Endodermal cell (in vitro differentiated cells): ENCODE results near the gene CSNK1G2. TPM values are rescaled to one million over a fixed set of nuclear protein-coding genes. Genes with fewer than 3 reads are reported as not detected.
A peak's percentile ranks its signal among the peaks of the same experiment; 100 is the strongest.

ENCODE experiments used
- DNase-seq: peaks from one replicate; pipeline ENCODE4 v3.0.0-alpha.2; 2017
- H3K27ac ChIP-seq: 2 replicates; pipeline ENCODE4 v1.5.1; 2013; ENCODE audit warnings: mild to moderate bottlenecking, low read depth, low read length, moderate library complexity
- H3K27me3 ChIP-seq: 2 replicates; pipeline ENCODE4 v1.6.1; 2013; ENCODE audit warnings: mild to moderate bottlenecking, low read length, moderate library complexity; ENCODE audit not compliant: insufficient read depth, control insufficient read depth, poor library complexity, severe bottlenecking
- H3K36me3 ChIP-seq: 2 replicates; pipeline ENCODE4 v1.7.0; 2013; ENCODE audit warnings: mild to moderate bottlenecking, low read length, moderate library complexity; ENCODE audit not compliant: control insufficient read depth, insufficient read depth
- H3K4me1 ChIP-seq: one replicate; pipeline ENCODE4 v1.7.0; 2013; ENCODE audit warnings: low read length; ENCODE audit not compliant: control insufficient read depth, insufficient read depth
- H3K4me3 ChIP-seq: 2 replicates; pipeline ENCODE4 v1.5.1; 2013; ENCODE audit warnings: mild to moderate bottlenecking, low read length, moderate library complexity
- H3K9ac ChIP-seq: 2 replicates; pipeline ENCODE4 v1.6.1; 2013; ENCODE audit warnings: mild to moderate bottlenecking, low read length, moderate library complexity; ENCODE audit not compliant: poor library complexity, severe bottlenecking; ENCODE audit errors: extremely low read depth
- H3K9me3 ChIP-seq: 2 replicates; pipeline ENCODE4 v1.6.1; 2013; ENCODE audit warnings: mild to moderate bottlenecking, low read length, moderate library complexity; ENCODE audit not compliant: control insufficient read depth
- H3K27ac Mint-ChIP-seq: 2 replicates; pipeline ENCODE4 v1.8.0; 2020; ENCODE audit warnings: mixed read lengths
- H3K27me3 Mint-ChIP-seq: 2 replicates; pipeline ENCODE4 v1.8.0; 2021; ENCODE audit warnings: mild to moderate bottlenecking, mixed read lengths; ENCODE audit not compliant: insufficient read depth
- H3K36me3 Mint-ChIP-seq: 2 replicates; pipeline ENCODE4 v1.8.0; 2020; ENCODE audit warnings: low read depth, mixed read lengths
- H3K4me1 Mint-ChIP-seq: 2 replicates; pipeline ENCODE4 v1.8.0; 2020; ENCODE audit warnings: mixed read lengths
- H3K4me3 Mint-ChIP-seq: 2 replicates; pipeline ENCODE4 v1.8.0; 2020; ENCODE audit warnings: mild to moderate bottlenecking, moderate library complexity, mixed read lengths
- H3K9me3 Mint-ChIP-seq: 2 replicates; pipeline ENCODE4 v1.8.0; 2020; ENCODE audit warnings: mild to moderate bottlenecking, mixed read lengths
- WGBS, 2 experiments: methylation state at CpG; one replicate each; pipeline versions ENCODE4 v1.1.5 to v1.1.7; 2013; ENCODE audit warnings: missing lambda C conversion rate in 2 of 2, mixed read lengths in 1 of 2; ENCODE audit not compliant: insufficient coverage in 1 of 2, insufficient read length in 1 of 2; 5-methylcytosine and 5-hydroxymethylcytosine counted together
- total RNA-seq, 2 donors: library from RNA; stranded (reverse); fragmentation: NEBNext Ultra II Directional in 1 of 2; extraction: Animal tissue kit (Norgen Biotek cat#: 25700) in 1 of 2; gene quantifications; 2 replicates in 1 of 2; 3 replicates in 1 of 2; pipeline ENCODE4 v1.2.1, GENCODE V29; 2021
- TF ChIP-seq, protein P1 (sequence below): fragments of 200-600 bp; sonication (generic); conservative IDR thresholded peaks from 2 replicates; pipeline ENCODE4 v1.5.0; 2021; ENCODE audit warnings: antibody characterized with exemption, mild to moderate bottlenecking

The CSNK1G2 gene
- total RNA-seq, 2 donors from 2014 or later: 111 to 112 TPM

DNA sequence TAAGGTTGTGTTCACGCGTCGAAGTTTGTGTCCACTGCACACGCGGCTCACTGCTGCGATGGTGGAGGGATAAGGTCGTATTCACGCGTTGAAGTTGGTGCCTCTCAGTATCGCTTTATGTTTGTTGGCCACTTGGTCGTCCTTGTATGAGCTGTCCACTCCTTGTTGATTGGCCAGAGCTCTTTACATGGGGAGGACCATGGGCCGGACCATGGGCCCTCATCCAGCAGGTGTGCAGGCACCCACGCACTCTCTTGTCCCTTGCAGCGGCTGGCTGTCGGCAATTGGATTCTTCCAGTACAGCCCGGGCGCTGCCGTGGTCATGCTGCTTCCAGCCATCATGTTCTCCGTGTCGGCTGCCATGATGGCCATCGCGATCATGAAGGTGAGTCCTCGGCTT lies 18.2 kb upstream of the CSNK1G2 start:
- H3K27ac Mint-ChIP-seq: no peak overlapping the region
- H3K9ac ChIP-seq: no peak overlapping the region
- peaks cover 3% of the 10 kb centered on the region for H3K27me3 Mint-ChIP-seq
- TF ChIP-seq, protein P1, sequence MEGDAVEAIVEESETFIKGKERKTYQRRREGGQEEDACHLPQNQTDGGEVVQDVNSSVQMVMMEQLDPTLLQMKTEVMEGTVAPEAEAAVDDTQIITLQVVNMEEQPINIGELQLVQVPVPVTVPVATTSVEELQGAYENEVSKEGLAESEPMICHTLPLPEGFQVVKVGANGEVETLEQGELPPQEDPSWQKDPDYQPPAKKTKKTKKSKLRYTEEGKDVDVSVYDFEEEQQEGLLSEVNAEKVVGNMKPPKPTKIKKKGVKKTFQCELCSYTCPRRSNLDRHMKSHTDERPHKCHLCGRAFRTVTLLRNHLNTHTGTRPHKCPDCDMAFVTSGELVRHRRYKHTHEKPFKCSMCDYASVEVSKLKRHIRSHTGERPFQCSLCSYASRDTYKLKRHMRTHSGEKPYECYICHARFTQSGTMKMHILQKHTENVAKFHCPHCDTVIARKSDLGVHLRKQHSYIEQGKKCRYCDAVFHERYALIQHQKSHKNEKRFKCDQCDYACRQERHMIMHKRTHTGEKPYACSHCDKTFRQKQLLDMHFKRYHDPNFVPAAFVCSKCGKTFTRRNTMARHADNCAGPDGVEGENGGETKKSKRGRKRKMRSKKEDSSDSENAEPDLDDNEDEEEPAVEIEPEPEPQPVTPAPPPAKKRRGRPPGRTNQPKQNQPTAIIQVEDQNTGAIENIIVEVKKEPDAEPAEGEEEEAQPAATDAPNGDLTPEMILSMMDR: no peak
- H3K27me3 ChIP-seq: no peaks in the 10 kb centered on the region
- H3K4me1 Mint-ChIP-seq: no peaks in the 10 kb centered on the region
- peaks cover 3% of the 10 kb centered on the region for H3K9me3 Mint-ChIP-seq
- no peak for DNase-seq
- H3K36me3 Mint-ChIP-seq: peaks cover 50% of the 10 kb centered on the region
- H3K9me3 ChIP-seq: no peaks in the 10 kb centered on the region
- no peak overlapping the region for H3K4me3 ChIP-seq
- WGBS, 2 experiments: 91 to 93% methylated on average over 22 to 23 of the region's 23 CpGs
- no peak overlapping the region for H3K4me3 Mint-ChIP-seq
- H3K36me3 ChIP-seq: peaks cover 31% of the 10 kb centered on the region
- H3K27ac ChIP-seq: no peak overlapping the region
- no peaks in the 10 kb centered on the region for H3K4me1 ChIP-seq

DNA sequence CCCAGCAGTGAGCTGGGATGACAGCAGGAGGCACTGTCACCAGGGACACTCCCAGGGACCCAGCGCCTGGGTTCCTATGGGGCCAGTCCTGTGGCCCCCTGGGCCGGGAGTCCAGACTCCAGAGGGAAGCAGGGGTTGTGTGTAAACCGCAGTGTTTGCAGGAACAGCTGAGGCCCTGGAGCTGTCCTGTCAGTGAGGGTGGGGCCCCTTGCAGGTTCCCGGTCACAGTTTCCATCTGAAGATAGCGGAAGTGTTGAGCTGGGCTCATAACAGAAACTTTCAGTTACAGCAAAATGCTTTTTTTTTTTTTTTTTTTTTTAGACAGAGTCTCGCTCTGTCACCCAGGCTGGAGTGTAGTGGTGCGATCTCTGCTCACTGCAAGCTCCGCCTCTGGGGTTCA lies 17.7 kb upstream of the CSNK1G2 start:
- DNase-seq: no peak
- H3K9me3 ChIP-seq: no peaks in the 10 kb centered on the region
- Mint-ChIP-seq H3K4me3 (no peak overlapping the region), H3K36me3 (peaks cover 46% of the 10 kb centered on the region), H3K9me3 (peaks cover 4% of the 10 kb centered on the region), H3K4me1 (no peaks in the 10 kb centered on the region), H3K27me3 (peaks cover 5% of the 10 kb centered on the region), H3K27ac (no peak overlapping the region)
- 88% methylated on average over 7 to 8 of the region's 8 CpGs for WGBS, 2 experiments
- H3K36me3 ChIP-seq: peaks cover 31% of the 10 kb centered on the region
- no peak overlapping the region for H3K9ac ChIP-seq
- no peaks in the 10 kb centered on the region for H3K4me1 ChIP-seq
- no peaks in the 10 kb centered on the region for H3K27me3 ChIP-seq
- no peak overlapping the region for H3K4me3 ChIP-seq
- H3K27ac ChIP-seq: no peak overlapping the region
- TF ChIP-seq, protein P1: no peak

DNA sequence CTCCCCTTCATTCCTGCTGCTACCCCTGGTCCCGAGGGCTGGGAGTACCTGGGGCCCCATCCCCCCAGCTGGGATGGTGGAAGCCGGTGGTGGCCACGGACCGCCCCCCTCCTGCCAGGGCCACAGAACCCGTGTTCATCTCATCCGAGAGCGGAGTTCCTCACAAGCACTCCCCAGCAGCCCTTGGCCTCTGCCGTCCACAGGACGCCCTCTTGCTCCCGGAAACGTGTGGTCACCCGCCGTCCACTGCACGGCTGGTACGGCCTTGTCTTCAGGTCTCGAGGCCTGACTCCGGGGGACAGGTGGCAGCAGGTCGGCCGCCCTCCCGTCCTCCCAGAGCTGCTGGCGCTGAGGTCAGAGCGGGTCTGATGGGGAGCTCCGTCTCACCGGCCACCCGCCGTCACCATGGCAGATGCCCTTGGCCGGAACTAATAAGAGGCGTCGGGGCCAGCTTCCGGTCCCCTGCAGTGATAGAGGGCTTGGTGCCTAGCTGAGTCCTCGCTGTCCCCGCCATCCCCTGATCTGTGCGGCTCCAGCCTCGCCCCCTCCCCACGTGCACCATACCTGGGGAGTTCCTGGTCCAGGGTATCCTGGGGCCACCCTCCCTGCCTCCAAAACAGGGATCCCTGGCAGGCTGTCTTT lies 16.5 kb upstream of the CSNK1G2 start:
- TF ChIP-seq, protein P1: no peak
- H3K4me3 ChIP-seq: no peak overlapping the region
- H3K9me3 ChIP-seq: no peaks in the 10 kb centered on the region
- peaks cover 27% of the 10 kb centered on the region for H3K36me3 ChIP-seq
- H3K4me3 Mint-ChIP-seq: no peak overlapping the region
- peaks cover 9% of the 10 kb centered on the region for H3K27me3 Mint-ChIP-seq
- H3K9me3 Mint-ChIP-seq: peaks cover 4% of the 10 kb centered on the region
- no peak overlapping the region for H3K27ac Mint-ChIP-seq
- DNase-seq: no peak
- 95 to 97% methylated on average over 24 to 35 of the region's 35 CpGs for WGBS, 2 experiments
- H3K27ac ChIP-seq: peak overlapping the region; percentile 38
- no peaks in the 10 kb centered on the region for H3K4me1 Mint-ChIP-seq
- H3K27me3 ChIP-seq: no peaks in the 10 kb centered on the region
- no peaks in the 10 kb centered on the region for H3K4me1 ChIP-seq
- H3K36me3 Mint-ChIP-seq: peaks cover 42% of the 10 kb centered on the region
- H3K9ac ChIP-seq: no peak overlapping the region
